Transverse colon (tissue), 4 donors: ENCODE measurements around the gene CGA. TPM values are rescaled to one million over a fixed set of nuclear protein-coding genes. Genes with fewer than 3 reads are reported as not detected.

Experiments
- DNase-seq: peaks from one replicate; pipeline ENCODE4 v3.0.0-alpha.2; 2019
- H3K27ac ChIP-seq, 4 donors: fragments of 200-600 bp; sonication (generic); 2 replicates each; pipeline ENCODE4 v1.5.1; 2016 to 2018; ENCODE audit warnings: inconsistent platforms in 4 of 4
- H3K27me3 ChIP-seq: fragments of 200-600 bp; sonication (generic); 2 replicates; pipeline ENCODE4 v1.5.1; 2017; ENCODE audit warnings: inconsistent platforms
- H3K36me3 ChIP-seq, 4 donors: fragments of 200-600 bp; sonication (generic); 2 replicates each; pipeline ENCODE4 v1.5.1; 2017 to 2019; ENCODE audit warnings: inconsistent platforms in 4 of 4
- H3K4me1 ChIP-seq, 4 donors: fragments of 200-600 bp; sonication (generic); 2 replicates each; pipeline ENCODE4 v1.5.1; 2017 to 2020; ENCODE audit warnings: inconsistent platforms in 4 of 4
- H3K4me3 ChIP-seq, 4 donors: fragments of 200-600 bp; sonication (generic); 1 replicate in 1 of 4; 2 replicates in 3 of 4; pipeline versions ENCODE4 v1.5.1 to v1.6.1; 2017 to 2019; ENCODE audit warnings: inconsistent platforms in 4 of 4
- H3K9me3 ChIP-seq, 2 donors: fragments of 200-600 bp; sonication (generic); 2 replicates each; pipeline ENCODE4 v1.5.1; 2017 to 2019; ENCODE audit warnings: inconsistent platforms in 2 of 2
- CTCF ChIP-seq, 5 experiments: fragments of 200-600 bp in 3 of 5; fragments of 450-650 bp in 2 of 5; sonication (generic) in 3 of 5; IDR thresholded peaks; 1 replicate in 2 of 5; 2 replicates in 3 of 5; pipeline ENCODE4 v1.5.1; 2016 to 2017; ENCODE audit warnings: antibody characterized with exemption in 5 of 5, inconsistent platforms in 3 of 5, mild to moderate bottlenecking in 2 of 5, moderate library complexity in 1 of 5
- EP300 ChIP-seq: sonication (generic); formaldehyde crosslinking; IDR thresholded peaks from one replicate; pipeline ENCODE4 v1.6.1; 2017; ENCODE audit warnings: antibody characterized with exemption, low read depth
- POLR2A ChIP-seq: fragments of 450-650 bp; IDR thresholded peaks from one replicate; pipeline ENCODE4 v1.6.1; 2016; ENCODE audit warnings: antibody characterized with exemption, mild to moderate bottlenecking, moderate library complexity
- POLR2AphosphoS5 ChIP-seq, 3 donors: sonication (generic); formaldehyde crosslinking; IDR thresholded peaks; one replicate each; pipeline ENCODE4 v1.6.1; 2016; ENCODE audit warnings: antibody characterized with exemption in 3 of 3
- WGBS, 2 donors: methylation state at CpG; one replicate each; pipeline ENCODE4 v1.1.5; 2018; ENCODE audit warnings: low coverage in 1 of 2; 5-methylcytosine and 5-hydroxymethylcytosine counted together
- in situ Hi-C, 4 donors: fragments of 200-750 bp; cut with MboI; loops; one replicate each; pipeline versions ENCODE4 v1.15.0 to v1.15.1; 2017; ENCODE audit warnings: low sequenced_read_pairs in 3 of 4, low pct_ligation_motif_present in 1 of 4, low pct_unique_long_range_greater_than_20kb in 1 of 4
- intact Hi-C: fragments of 100-400 bp; cut with DNase I; formaldehyde crosslinking; loops from one replicate; pipeline ENCODE4 v1.15.1; 2023; ENCODE audit warnings: low total_unique reads
- total RNA-seq, 4 donors: library from RNA; depleted of rRNA; stranded (reverse); fragments of >200 nt; gene quantifications; one replicate each; pipeline ENCODE4 v1.1.0, GENCODE V29; 2016

Gene CGA
- total RNA-seq, 4 donors from 2014 or later = not detected

- intact Hi-C loops (no loop called here), in situ Hi-C loops (no loop called here)
- no peak for TF ChIP-seq CTCF (IDR thresholded peaks at IDR 0.05)
- H3K36me3 ChIP-seq = no peaks in the 10 kb centered on the region
- no peak overlapping the region for H3K4me3 ChIP-seq
- 81% methylated on average over 2 of the region's 2 CpGs; no CpG with 5 or more reads in 1 of the 2 donors for WGBS, 2 donors
- H3K27me3 ChIP-seq = no peaks in the 10 kb centered on the region
- H3K9me3 ChIP-seq = no peaks in the 10 kb centered on the region
- no peak for DNase-seq
- no peak overlapping the region for H3K27ac ChIP-seq
- no peaks in the 10 kb centered on the region for H3K4me1 ChIP-seq
Measured at GRCh38 chr6:87116922-87117321, 22.0 kb upstream of the CGA start.

GRCh38 chr6:87115402-87116135 is 20.7 kb upstream of the CGA start:
- intact Hi-C loops (no loop called here), in situ Hi-C loops (no loop called here)
- WGBS, 2 donors = 75 to 89% methylated on average over 1 to 2 of the region's 2 CpGs
- Histone ChIP-seq H3K4me1 (no peaks in the 10 kb centered on the region), H3K27me3 (no peaks in the 10 kb centered on the region), H3K4me3 (no peak overlapping the region), H3K36me3 (no peaks in the 10 kb centered on the region), H3K9me3 (no peaks in the 10 kb centered on the region), H3K27ac (no peak overlapping the region)
- no peak for DNase-seq
- TF ChIP-seq EP300 (no peak), POLR2A (no peak), POLR2AphosphoS5 (IDR thresholded peaks at IDR 0.05) (no peak), CTCF (IDR thresholded peaks at IDR 0.05) (no peak)

- in situ Hi-C loops = no loop called here
- intact Hi-C loops = no loop called here
- no peak for TF ChIP-seq EP300
- TF ChIP-seq CTCF (IDR thresholded peaks at IDR 0.05) = no peak
- no peak for TF ChIP-seq POLR2A
- no peak for TF ChIP-seq POLR2AphosphoS5 (IDR thresholded peaks at IDR 0.05)
- Histone ChIP-seq H3K9me3 (no peaks in the 10 kb centered on the region), H3K36me3 (no peaks in the 10 kb centered on the region), H3K27ac (no peak overlapping the region), H3K4me3 (no peak overlapping the region), H3K4me1 (no peaks in the 10 kb centered on the region), H3K27me3 (no peaks in the 10 kb centered on the region)
- 95 to 100% methylated on average over 1 of the region's 1 CpG for WGBS, 2 donors
- DNase-seq = no peak
Measured at GRCh38 chr6:87110636-87111035, 15.7 kb upstream of the CGA start.

- H3K27me3 ChIP-seq = no peaks in the 10 kb centered on the region
- no peaks in the 10 kb centered on the region for H3K36me3 ChIP-seq
- H3K4me3 ChIP-seq = no peak overlapping the region
- no peak for DNase-seq
- intact Hi-C loops (no loop called here), in situ Hi-C loops (no loop called here)
- TF ChIP-seq CTCF (IDR thresholded peaks at IDR 0.05) = no peak
- TF ChIP-seq POLR2A = no peak
- TF ChIP-seq POLR2AphosphoS5 (IDR thresholded peaks at IDR 0.05) = no peak
- TF ChIP-seq EP300 = no peak
- H3K4me1 ChIP-seq = no peaks in the 10 kb centered on the region
- H3K27ac ChIP-seq = no peak overlapping the region
- no peaks in the 10 kb centered on the region for H3K9me3 ChIP-seq
Measured at GRCh38 chr6:87105823-87106222, 10.9 kb upstream of the CGA start.
